Mononuclear cell (primary cell): ENCODE results near the gene HEPACAM. TPM values are rescaled to one million over a fixed set of nuclear protein-coding genes. Genes with fewer than 3 reads are reported as not detected.
A peak's percentile ranks its signal among the peaks of the same experiment; 100 is the strongest.

Experiments
- H3K27me3 ChIP-seq: 2 replicates; pipeline ENCODE4 v1.6.0; 2011; ENCODE audit warnings: low read length, control low read depth; ENCODE audit not compliant: insufficient read depth
- H3K4me1 ChIP-seq: 2 replicates; pipeline ENCODE4 v1.5.1; 2011; ENCODE audit warnings: mild to moderate bottlenecking, low read length, control low read depth; ENCODE audit not compliant: insufficient read depth
- H3K4me3 ChIP-seq: 2 replicates; pipeline ENCODE4 v1.5.1; 2011; ENCODE audit warnings: mild to moderate bottlenecking, low read length, moderate library complexity
- H3K9me3 ChIP-seq: 2 replicates; pipeline ENCODE4 v1.5.1; 2011; ENCODE audit warnings: low read depth, mild to moderate bottlenecking, control low read depth, low read length
- total RNA-seq: library from RNA; depleted of rRNA; stranded (reverse); fragments of >200 nt; gene quantifications from one replicate; pipeline ENCODE4 v1.2.3, GENCODE V29; 2012

Gene HEPACAM
- total RNA-seq, 1 donor, result 0.10 TPM

GRCh38 chr11:124876818-124877630 is 58.8 kb downstream of the HEPACAM start:
- peaks cover 18% of the 10 kb centered on the region for H3K4me1 ChIP-seq
- peaks cover 7% of the 10 kb centered on the region for H3K27me3 ChIP-seq
- peak overlapping the region; percentile 55 for H3K4me3 ChIP-seq
- H3K9me3 ChIP-seq, result no peaks in the 10 kb centered on the region

- peaks cover 12% of the 10 kb centered on the region for H3K27me3 ChIP-seq
- peak overlapping the region; percentile 55 for H3K4me3 ChIP-seq
- H3K4me1 ChIP-seq, result peaks cover 18% of the 10 kb centered on the region
- H3K9me3 ChIP-seq, result no peaks in the 10 kb centered on the region
These were observed 59.7 kb downstream of the HEPACAM start for GRCh38 chr11:124875943-124876817.

- H3K4me1 ChIP-seq, result peaks cover 18% of the 10 kb centered on the region
- H3K27me3 ChIP-seq, result peaks cover 18% of the 10 kb centered on the region
- no peak overlapping the region for H3K4me3 ChIP-seq
- H3K9me3 ChIP-seq, result no peaks in the 10 kb centered on the region
These were observed 60.4 kb downstream of the HEPACAM start for GRCh38 chr11:124875401-124875800.

GRCh38 chr11:124874571-124875255 is 61.1 kb downstream of the HEPACAM start:
- Histone ChIP-seq H3K4me1 (peaks cover 18% of the 10 kb centered on the region), H3K27me3 (peaks cover 25% of the 10 kb centered on the region), H3K9me3 (no peaks in the 10 kb centered on the region), H3K4me3 (no peak overlapping the region)

GRCh38 chr11:124873951-124874350 is 61.9 kb downstream of the HEPACAM start:
- Histone ChIP-seq H3K27me3 (peaks cover 32% of the 10 kb centered on the region), H3K4me1 (peaks cover 23% of the 10 kb centered on the region), H3K4me3 (no peak overlapping the region), H3K9me3 (no peaks in the 10 kb centered on the region)

- no peak overlapping the region for H3K4me3 ChIP-seq
- peaks cover 41% of the 10 kb centered on the region for H3K27me3 ChIP-seq
- peaks cover 30% of the 10 kb centered on the region for H3K4me1 ChIP-seq
- no peaks in the 10 kb centered on the region for H3K9me3 ChIP-seq
These were observed 63.1 kb downstream of the HEPACAM start for GRCh38 chr11:124872741-124873140.

GRCh38 chr11:124872280-124872679 is 63.6 kb downstream of the HEPACAM start:
- no peaks in the 10 kb centered on the region for H3K9me3 ChIP-seq
- no peak overlapping the region for H3K4me3 ChIP-seq
- H3K27me3 ChIP-seq, result peaks cover 44% of the 10 kb centered on the region
- peaks cover 25% of the 10 kb centered on the region for H3K4me1 ChIP-seq

GRCh38 chr11:124870430-124870829 is 65.4 kb downstream of the HEPACAM start:
- no peak overlapping the region for H3K4me3 ChIP-seq
- no peaks in the 10 kb centered on the region for H3K9me3 ChIP-seq
- H3K27me3 ChIP-seq, result peaks cover 60% of the 10 kb centered on the region
- peaks cover 21% of the 10 kb centered on the region for H3K4me1 ChIP-seq

- peaks cover 64% of the 10 kb centered on the region for H3K27me3 ChIP-seq
- H3K4me3 ChIP-seq, result no peak overlapping the region
- no peaks in the 10 kb centered on the region for H3K9me3 ChIP-seq
- peaks cover 23% of the 10 kb centered on the region for H3K4me1 ChIP-seq
These were observed 65.9 kb downstream of the HEPACAM start for GRCh38 chr11:124869856-124870387.

- Histone ChIP-seq H3K9me3 (no peaks in the 10 kb centered on the region), H3K27me3 (peaks cover 70% of the 10 kb centered on the region), H3K4me1 (peaks cover 23% of the 10 kb centered on the region), H3K4me3 (no peak overlapping the region)
These were observed 66.5 kb downstream of the HEPACAM start for GRCh38 chr11:124869331-124869730.

Other genes starting within 250 kb of the HEPACAM start
- gene NRGN, start 196.1 kb downstream of the HEPACAM start, total RNA-seq, result 58.9 TPM
- gene VSIG2, start 183.8 kb downstream of the HEPACAM start, total RNA-seq, result 0.42 TPM
- gene ESAM, start 173.8 kb downstream of the HEPACAM start, total RNA-seq, result 9.4 TPM
- 3.6 TPM for gene MSANTD2, start 135.6 kb downstream of the HEPACAM start, total RNA-seq
- 6.2 TPM for gene ROBO3, start 70.6 kb downstream of the HEPACAM start, total RNA-seq
- gene ROBO4, start 38.2 kb downstream of the HEPACAM start, total RNA-seq, result 0.31 TPM
- gene HEPN1, start 16.8 kb downstream of the HEPACAM start, total RNA-seq, result not detected
- 1.4 TPM for gene CCDC15, start 18.2 kb upstream of the HEPACAM start, total RNA-seq
- 3.5 TPM for gene SLC37A2, start 127.3 kb upstream of the HEPACAM start, total RNA-seq
- 7.1 TPM for gene TMEM218, start 175.6 kb upstream of the HEPACAM start, total RNA-seq
- gene PKNOX2, start 228.7 kb upstream of the HEPACAM start, total RNA-seq, result under 0.01 TPM